ENCODE data around the gene GPR31. TPM values are rescaled to one million over a fixed set of nuclear protein-coding genes. Genes with fewer than 3 reads are reported as not detected.

GPR31 gene
- total RNA-seq, 2 experiments from 2014 or later: not detected

DNA sequence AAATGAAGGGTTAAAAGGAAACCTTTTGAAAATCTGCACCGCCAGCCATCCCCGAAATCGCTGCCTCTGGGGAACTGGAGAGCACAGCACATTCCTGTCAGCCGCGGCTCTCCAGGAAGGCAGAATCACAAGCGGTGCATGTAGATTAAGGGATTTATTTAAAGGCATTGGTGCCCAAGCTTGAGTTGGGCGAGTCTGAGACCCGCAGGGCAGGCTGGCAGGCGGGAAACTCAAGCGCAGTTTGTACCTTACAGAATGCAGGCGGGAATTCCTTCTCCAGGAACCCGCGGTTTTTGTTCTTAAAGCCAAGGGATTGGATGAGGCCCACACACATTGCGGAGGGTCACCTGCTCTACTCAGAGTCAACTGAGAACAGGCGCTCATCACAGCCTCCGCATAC lies 10.8 kb downstream of the GPR31 start:
- DNase-seq (no peak), ATAC-seq (no peak)
- Mint-ChIP-seq H3K36me3 (ENCODE audit: low read depth) (no peaks in the 10 kb centered on the region), H3K9me3 (ENCODE audit: insufficient read depth) (no peaks in the 10 kb centered on the region), H3K4me1 (ENCODE audit: low read depth) (peaks cover 11% of the 10 kb centered on the region), H3K27me3 (ENCODE audit: low read depth) (no peaks in the 10 kb centered on the region), H3K4me3 (no peak overlapping the region), H3K27ac (no peak overlapping the region)
- CTCF ChIA-PET: interaction anchor here (0.5 kb wide), 1 partner anchor 68 kb away, joined by 3 read pairs; no protein-coding TSS in a partner anchor
- POLR2A ChIA-PET: no interaction called here

DNA sequence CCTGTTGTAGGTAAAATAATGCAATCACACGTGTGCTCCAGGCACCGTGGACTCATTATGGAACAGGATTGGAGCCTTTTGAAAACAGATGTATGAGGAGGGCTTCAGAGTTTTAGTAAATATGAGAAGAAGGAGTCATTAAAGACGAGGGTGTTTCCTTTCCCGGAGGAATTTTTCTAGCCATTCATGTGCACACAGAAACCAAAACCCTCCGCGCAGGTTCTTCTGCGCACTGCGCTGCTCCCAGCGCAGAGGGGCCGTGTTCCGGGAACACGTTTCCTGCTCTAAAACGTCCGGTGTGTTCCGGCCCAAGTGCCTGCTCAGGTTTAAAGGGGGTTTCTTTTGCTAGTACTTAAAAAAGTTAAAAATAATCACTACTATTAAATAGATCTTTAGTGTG lies 11.6 kb downstream of the GPR31 start:
- no peak for DNase-seq
- no peaks in the 10 kb centered on the region for H3K9me3 Mint-ChIP-seq (ENCODE audit: insufficient read depth)
- CTCF ChIA-PET: no interaction called here
- no peaks in the 10 kb centered on the region for H3K36me3 Mint-ChIP-seq (ENCODE audit: low read depth)
- POLR2A ChIA-PET: no interaction called here
- H3K4me1 Mint-ChIP-seq (ENCODE audit: low read depth): peaks cover 14% of the 10 kb centered on the region
- no peak for ATAC-seq
- H3K27ac Mint-ChIP-seq: no peak overlapping the region
- no peak overlapping the region for H3K4me3 Mint-ChIP-seq
- no peaks in the 10 kb centered on the region for H3K27me3 Mint-ChIP-seq (ENCODE audit: low read depth)

DNA sequence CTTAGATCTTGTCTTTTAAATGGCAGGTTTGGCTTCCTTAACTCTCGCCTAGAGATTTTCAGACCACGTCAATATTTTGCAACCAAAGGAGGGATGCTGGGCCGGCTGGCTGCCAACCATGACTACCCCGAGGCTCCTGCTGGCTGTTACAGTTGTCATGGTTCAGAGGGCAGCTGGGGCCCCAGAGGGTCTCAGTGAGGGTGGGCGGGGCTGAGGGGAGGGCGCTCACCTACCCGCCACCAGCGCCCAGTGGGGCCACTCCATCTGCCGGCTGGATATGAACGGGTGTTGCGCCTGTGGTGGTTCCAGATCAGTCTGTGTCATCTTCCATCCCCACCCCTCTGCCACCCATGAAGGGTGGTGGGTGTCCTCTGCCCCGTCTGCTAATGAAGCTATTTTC lies 12.3 kb downstream of the GPR31 start:
- DNase-seq (no peak), ATAC-seq (no peak)
- Mint-ChIP-seq H3K27me3 (ENCODE audit: low read depth) (no peaks in the 10 kb centered on the region), H3K9me3 (ENCODE audit: insufficient read depth) (no peaks in the 10 kb centered on the region), H3K36me3 (ENCODE audit: low read depth) (no peaks in the 10 kb centered on the region), H3K4me3 (no peak overlapping the region), H3K4me1 (ENCODE audit: low read depth) (peaks cover 9% of the 10 kb centered on the region), H3K27ac (no peak overlapping the region)
- ChIA-PET POLR2A (no interaction called here), CTCF (no interaction called here)

DNA sequence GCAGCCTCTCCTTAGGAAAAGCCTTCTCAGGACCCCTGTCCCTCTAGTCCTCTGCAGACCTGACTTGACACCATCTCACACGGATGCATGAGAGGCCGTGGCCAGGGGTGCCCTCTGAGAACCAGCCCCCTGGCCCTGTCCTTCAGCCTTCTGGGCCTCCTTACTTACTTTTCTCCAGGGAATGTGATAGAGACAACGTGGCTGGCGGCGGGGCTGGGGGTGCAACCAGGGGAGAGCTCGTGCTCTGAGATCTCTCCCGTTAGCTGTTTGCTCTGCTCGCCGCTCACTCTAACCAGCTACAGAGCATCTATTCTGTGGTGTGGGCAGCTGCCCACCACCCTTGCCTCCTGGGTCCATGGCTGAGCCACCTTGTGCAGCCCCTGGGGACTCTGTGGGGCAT lies 14.7 kb downstream of the GPR31 start:
- DNase-seq (no peak), ATAC-seq (no peak)
- Mint-ChIP-seq H3K4me3 (no peak overlapping the region), H3K27me3 (ENCODE audit: low read depth) (peaks cover 6% of the 10 kb centered on the region), H3K36me3 (ENCODE audit: low read depth) (no peaks in the 10 kb centered on the region), H3K27ac (no peak overlapping the region), H3K9me3 (ENCODE audit: insufficient read depth) (no peaks in the 10 kb centered on the region), H3K4me1 (ENCODE audit: low read depth) (peaks cover 11% of the 10 kb centered on the region)
- CTCF ChIA-PET: interaction anchor here (1.0 to 3.7 kb wide), 3 partner anchors 90 to 368 kb away, joined by 3 to 20 read pairs (median 4); no protein-coding TSS in a partner anchor
- POLR2A ChIA-PET: no interaction called here

DNA sequence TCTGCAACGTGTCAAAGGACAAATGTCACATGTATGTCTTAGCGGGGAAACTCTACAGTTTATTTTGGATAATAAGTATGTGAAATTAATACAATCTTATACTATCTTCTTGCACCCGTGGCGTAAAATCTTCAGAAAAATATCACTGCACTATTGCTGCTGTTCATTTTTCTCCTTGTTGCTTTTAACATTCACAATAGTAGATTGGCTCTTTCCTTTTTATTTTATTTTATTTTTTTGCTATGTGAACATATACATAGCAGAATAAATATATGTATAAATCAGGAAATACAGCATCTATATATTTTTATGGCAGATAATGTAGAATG lies 15.4 kb downstream of the GPR31 start:
- Mint-ChIP-seq H3K4me3 (no peak overlapping the region), H3K27ac (no peak overlapping the region)
- POLR2A ChIA-PET: no interaction called here

DNA sequence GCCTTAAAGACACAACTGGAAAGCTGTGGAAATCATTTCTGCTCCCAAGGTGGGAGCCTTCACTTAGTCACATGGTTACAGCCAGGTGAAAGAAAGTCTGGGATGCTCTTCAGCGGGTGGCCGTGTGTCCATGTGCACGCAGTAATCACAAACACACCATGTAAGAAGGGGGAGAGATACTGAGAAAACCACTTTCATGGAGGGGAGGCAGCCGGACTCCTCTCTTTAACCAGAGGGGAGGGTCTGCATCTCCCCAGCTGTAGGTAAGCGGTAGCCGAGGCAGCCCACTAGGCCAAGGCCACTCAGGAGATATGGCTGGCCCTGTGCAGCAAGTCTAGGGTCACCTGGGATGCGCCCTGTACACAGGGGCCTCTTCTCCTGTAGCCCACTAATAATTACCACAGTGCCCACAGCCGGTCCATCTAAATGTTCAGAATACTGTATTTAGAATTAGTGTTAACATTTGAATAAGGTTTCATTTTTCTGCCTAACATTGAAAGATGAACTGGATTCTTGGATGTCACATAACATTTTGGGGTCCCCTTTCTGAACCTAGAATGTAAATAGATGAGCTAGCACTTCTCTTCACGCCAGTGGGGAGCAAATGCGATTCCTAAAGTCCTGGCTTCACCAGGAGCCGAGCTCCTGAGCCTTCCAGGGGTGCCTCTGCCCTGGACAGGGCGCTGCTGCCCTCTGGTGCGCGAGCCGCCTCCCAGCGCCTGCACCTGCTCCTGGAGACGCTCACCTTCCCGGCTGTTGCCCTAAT lies 15.9 kb downstream of the GPR31 start:
- no peaks in the 10 kb centered on the region for H3K9me3 Mint-ChIP-seq (ENCODE audit: insufficient read depth)
- ChIA-PET POLR2A (interaction anchor here (0.7 kb wide), 1 partner anchor 275 kb away, joined by 4 read pairs; no protein-coding TSS in a partner anchor), CTCF (interaction anchor here (0.5 to 3.7 kb wide), 22 partner anchors 9 to 379 kb away, joined by 3 to 20 read pairs (median 4); partner anchors contain the start of gene CCR6)

More for the DNA sequence above, 15.4 kb downstream of the GPR31 start:
- Mint-ChIP-seq H3K4me1 (ENCODE audit: low read depth) (peaks cover 12% of the 10 kb centered on the region), H3K36me3 (ENCODE audit: low read depth) (no peaks in the 10 kb centered on the region), H3K9me3 (ENCODE audit: insufficient read depth) (no peaks in the 10 kb centered on the region), H3K27me3 (ENCODE audit: low read depth) (peaks cover 6% of the 10 kb centered on the region)
- no peak for DNase-seq
- no peak for ATAC-seq
- CTCF ChIA-PET: interaction anchor here (0.6 to 3.7 kb wide), 15 partner anchors 18 to 367 kb away, joined by 3 to 20 read pairs (median 4); partner anchors contain the start of gene CCR6

DNA sequence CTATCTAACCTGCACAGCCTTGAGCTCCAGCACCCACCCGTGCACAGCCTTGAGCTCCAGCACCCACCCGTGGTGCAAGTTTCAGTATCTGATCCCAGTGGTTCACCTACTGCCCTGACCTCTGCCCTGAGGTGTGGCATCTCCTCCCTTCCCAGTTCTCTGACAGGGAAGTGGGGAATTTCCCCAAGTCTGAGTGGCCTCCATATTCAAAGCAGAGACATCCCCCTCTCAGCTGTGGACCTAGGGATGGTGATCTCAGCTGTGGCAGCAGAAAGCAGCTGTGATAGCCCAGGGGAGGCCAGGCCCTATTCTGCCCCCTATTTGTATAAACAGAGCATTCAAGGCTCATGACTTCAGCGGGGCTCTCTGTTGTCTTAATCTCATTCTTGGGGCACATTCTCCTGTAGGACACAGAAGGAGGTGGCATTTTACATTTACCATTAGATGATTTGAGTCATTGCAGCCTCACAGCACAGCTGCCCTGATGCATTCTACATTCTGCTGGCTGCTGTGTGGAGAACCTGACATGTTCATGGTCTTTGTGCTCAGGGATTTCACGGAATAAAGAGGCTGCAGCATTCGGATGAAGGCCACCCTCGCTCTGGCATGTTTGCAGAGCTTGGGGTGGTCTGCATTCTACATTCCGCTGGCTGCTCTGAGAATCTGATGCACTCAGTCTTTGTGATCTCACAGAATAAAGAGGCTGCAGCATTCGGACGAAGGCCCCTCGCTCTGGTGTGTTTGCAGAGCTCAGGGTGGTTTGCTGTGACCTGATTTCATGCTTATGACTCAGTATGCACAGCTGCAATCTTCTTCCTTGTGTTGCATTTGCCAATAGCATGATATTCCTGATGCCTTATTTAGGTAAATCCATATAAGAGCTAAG lies 16.9 kb downstream of the GPR31 start:
- Mint-ChIP-seq H3K27ac (no peak overlapping the region), H3K27me3 (ENCODE audit: low read depth) (peaks cover 10% of the 10 kb centered on the region), H3K4me3 (no peak overlapping the region), H3K4me1 (ENCODE audit: low read depth) (peaks cover 24% of the 10 kb centered on the region), H3K36me3 (ENCODE audit: low read depth) (no peaks in the 10 kb centered on the region), H3K9me3 (ENCODE audit: insufficient read depth) (no peaks in the 10 kb centered on the region)
- POLR2A ChIA-PET: interaction anchor here (0.7 kb wide), 1 partner anchor 274 kb away, joined by 4 read pairs; no protein-coding TSS in a partner anchor
- DNase-seq (no peak), ATAC-seq (no peak)
- CTCF ChIA-PET: interaction anchor here (0.7 to 3.7 kb wide), 13 partner anchors 11 to 378 kb away, joined by 3 to 20 read pairs (median 4); partner anchors contain the start of gene CCR6

More for the DNA sequence above, 15.9 kb downstream of the GPR31 start:
- ATAC-seq (peak; percentile 90), DNase-seq (peak; percentile 54)
- Mint-ChIP-seq H3K27me3 (ENCODE audit: low read depth) (peaks cover 9% of the 10 kb centered on the region), H3K27ac (no peak overlapping the region), H3K36me3 (ENCODE audit: low read depth) (no peaks in the 10 kb centered on the region), H3K4me3 (no peak overlapping the region), H3K4me1 (ENCODE audit: low read depth) (peaks cover 16% of the 10 kb centered on the region)

DNA sequence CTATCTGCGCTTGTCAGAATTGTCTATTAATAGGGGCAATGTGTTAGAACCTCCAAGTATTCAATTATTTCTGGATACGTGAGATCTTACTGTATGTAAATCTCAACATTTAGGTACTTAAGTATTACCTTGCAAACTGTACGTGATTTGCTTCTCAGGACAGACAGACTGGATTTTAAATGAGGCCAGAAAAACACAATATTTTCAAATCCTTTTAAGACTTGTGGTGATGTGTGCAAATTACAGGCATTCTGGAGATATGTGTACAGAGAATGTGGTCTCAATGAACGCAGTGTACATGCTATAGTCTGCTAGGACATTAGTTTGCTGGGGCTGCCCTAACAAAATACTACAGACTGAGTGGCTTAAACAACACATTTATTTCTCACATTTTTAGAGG lies 18.0 kb downstream of the GPR31 start:
- ATAC-seq (no peak), DNase-seq (no peak)
- Mint-ChIP-seq H3K27ac (no peak overlapping the region), H3K36me3 (ENCODE audit: low read depth) (no peaks in the 10 kb centered on the region), H3K4me1 (ENCODE audit: low read depth) (peaks cover 24% of the 10 kb centered on the region), H3K4me3 (no peak overlapping the region), H3K9me3 (ENCODE audit: insufficient read depth) (no peaks in the 10 kb centered on the region), H3K27me3 (ENCODE audit: low read depth) (peaks cover 10% of the 10 kb centered on the region)
- CTCF ChIA-PET: interaction anchor here (1.0 to 3.7 kb wide), 6 partner anchors 9 to 365 kb away, joined by 3 to 20 read pairs (median 6); partner anchors contain the start of gene CEP43
- POLR2A ChIA-PET: no interaction called here

DNA sequence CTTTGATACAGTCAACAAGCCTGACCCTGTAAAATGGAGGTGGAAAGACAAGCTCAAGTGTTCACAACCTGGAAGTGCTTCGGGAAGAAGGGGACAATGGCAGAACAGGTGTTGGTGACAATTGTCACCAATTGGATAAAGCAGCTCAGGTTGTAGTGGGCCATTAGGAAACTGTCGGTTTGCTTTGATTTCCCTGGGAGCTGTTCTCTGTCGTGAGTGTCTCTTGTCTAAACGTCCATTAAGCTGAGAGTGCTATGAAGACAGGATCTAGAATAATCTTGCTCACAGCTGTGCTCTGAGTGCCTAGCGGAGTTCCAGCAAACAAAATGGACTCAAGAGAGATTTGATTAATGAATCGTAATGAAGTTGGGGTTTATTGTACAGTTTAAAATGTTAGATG lies 19.9 kb downstream of the GPR31 start:
- Mint-ChIP-seq H3K4me3 (no peak overlapping the region), H3K27me3 (ENCODE audit: low read depth) (peaks cover 12% of the 10 kb centered on the region), H3K36me3 (ENCODE audit: low read depth) (no peaks in the 10 kb centered on the region), H3K27ac (no peak overlapping the region), H3K9me3 (ENCODE audit: insufficient read depth) (no peaks in the 10 kb centered on the region), H3K4me1 (ENCODE audit: low read depth) (peaks cover 24% of the 10 kb centered on the region)
- DNase-seq (no peak), ATAC-seq (no peak)
- ChIA-PET POLR2A (no interaction called here), CTCF (interaction anchor here (0.7 to 1.8 kb wide), 5 partner anchors 9 to 363 kb away, joined by 3 to 8 read pairs (median 3); partner anchors contain the start of gene CEP43)

DNA sequence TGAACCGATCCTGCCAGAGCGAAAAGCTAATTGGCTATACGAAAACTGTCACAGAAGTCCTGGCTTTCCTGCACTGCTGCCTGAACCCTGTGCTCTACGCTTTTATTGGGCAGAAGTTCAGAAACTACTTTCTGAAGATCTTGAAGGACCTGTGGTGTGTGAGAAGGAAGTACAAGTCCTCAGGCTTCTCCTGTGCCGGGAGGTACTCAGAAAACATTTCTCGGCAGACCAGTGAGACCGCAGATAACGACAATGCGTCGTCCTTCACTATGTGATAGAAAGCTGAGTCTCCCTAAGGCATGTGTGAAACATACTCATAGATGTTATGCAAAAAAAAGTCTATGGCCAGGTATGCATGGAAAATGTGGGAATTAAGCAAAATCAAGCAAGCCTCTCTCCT lies 20.7 kb downstream of the GPR31 start:
- Mint-ChIP-seq H3K27ac (no peak overlapping the region), H3K4me3 (no peak overlapping the region), H3K36me3 (ENCODE audit: low read depth) (no peaks in the 10 kb centered on the region), H3K27me3 (ENCODE audit: low read depth) (peaks cover 15% of the 10 kb centered on the region), H3K4me1 (ENCODE audit: low read depth) (peaks cover 21% of the 10 kb centered on the region), H3K9me3 (ENCODE audit: insufficient read depth) (no peaks in the 10 kb centered on the region)
- DNase-seq: no peak
- no peak for ATAC-seq
- POLR2A ChIA-PET: no interaction called here
- CTCF ChIA-PET: interaction anchor here (0.9 to 1.8 kb wide), 4 partner anchors 9 to 362 kb away, joined by 3 to 4 read pairs (median 3); no protein-coding TSS in a partner anchor

DNA sequence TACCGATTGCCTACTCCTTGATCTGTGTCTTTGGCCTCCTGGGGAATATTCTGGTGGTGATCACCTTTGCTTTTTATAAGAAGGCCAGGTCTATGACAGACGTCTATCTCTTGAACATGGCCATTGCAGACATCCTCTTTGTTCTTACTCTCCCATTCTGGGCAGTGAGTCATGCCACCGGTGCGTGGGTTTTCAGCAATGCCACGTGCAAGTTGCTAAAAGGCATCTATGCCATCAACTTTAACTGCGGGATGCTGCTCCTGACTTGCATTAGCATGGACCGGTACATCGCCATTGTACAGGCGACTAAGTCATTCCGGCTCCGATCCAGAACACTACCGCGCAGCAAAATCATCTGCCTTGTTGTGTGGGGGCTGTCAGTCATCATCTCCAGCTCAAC lies 21.4 kb downstream of the GPR31 start:
- H3K27me3 Mint-ChIP-seq (ENCODE audit: low read depth): peaks cover 15% of the 10 kb centered on the region
- no peak overlapping the region for H3K4me3 Mint-ChIP-seq
- H3K4me1 Mint-ChIP-seq (ENCODE audit: low read depth): peaks cover 17% of the 10 kb centered on the region
- ATAC-seq (no peak), DNase-seq (no peak)
- H3K9me3 Mint-ChIP-seq (ENCODE audit: insufficient read depth): no peaks in the 10 kb centered on the region
- CTCF ChIA-PET: interaction anchor here (0.9 kb wide), 3 partner anchors 9 to 362 kb away, joined by 3 read pairs; no protein-coding TSS in a partner anchor
- POLR2A ChIA-PET: no interaction called here
- no peaks in the 10 kb centered on the region for H3K36me3 Mint-ChIP-seq (ENCODE audit: low read depth)
- no peak overlapping the region for H3K27ac Mint-ChIP-seq
